Astrocyte (in vitro differentiated cells and primary cell): ENCODE results near the gene TGFB2. TPM values are rescaled to one million over a fixed set of nuclear protein-coding genes. Genes with fewer than 3 reads are reported as not detected.

Source experiments
- DNase-seq: peaks from one replicate; pipeline ENCODE4 v3.0.0-alpha.2; 2010; ENCODE audit warnings: low read depth
- FAIRE-seq: peaks from 2 replicates; lab custom pipeline; 2011; peaks lifted over from hg19 to GRCh38; lab: Jason Lieb, UNC
- H2AFZ ChIP-seq: 2 replicates; pipeline ENCODE4 v1.6.0; 2012; ENCODE audit warnings: low read depth, low read length, inconsistent platforms
- H3K27ac ChIP-seq: 2 replicates; pipeline ENCODE4 v1.5.1; 2011; ENCODE audit warnings: low read depth, low read length, inconsistent platforms
- H3K27me3 ChIP-seq: 2 replicates; pipeline ENCODE4 v1.6.0; 2011; ENCODE audit warnings: low read length, inconsistent platforms; ENCODE audit not compliant: insufficient read depth
- H3K36me3 ChIP-seq: 2 replicates; pipeline ENCODE4 v1.5.1; 2011; ENCODE audit warnings: low read length, inconsistent platforms; ENCODE audit not compliant: insufficient read depth
- H3K4me1 ChIP-seq: 2 replicates; pipeline ENCODE4 v1.5.1; 2011; ENCODE audit warnings: low read length, inconsistent platforms; ENCODE audit not compliant: insufficient read depth
- H3K4me2 ChIP-seq: 2 replicates; pipeline ENCODE4 v1.6.0; 2012; ENCODE audit warnings: low read length, inconsistent platforms
- H3K4me3 ChIP-seq: 2 replicates; pipeline ENCODE4 v1.5.1; 2011; ENCODE audit warnings: low read depth, mild to moderate bottlenecking, low read length, inconsistent platforms; ENCODE audit not compliant: insufficient read depth
- H3K79me2 ChIP-seq: 2 replicates; pipeline ENCODE4 v1.6.0; 2012; ENCODE audit warnings: mild to moderate bottlenecking, low read length, inconsistent platforms; ENCODE audit not compliant: insufficient read depth
- H3K9ac ChIP-seq: 2 replicates; pipeline ENCODE4 v1.6.0; 2012; ENCODE audit warnings: mild to moderate bottlenecking, low read length, inconsistent platforms
- H3K9me3 ChIP-seq: 2 replicates; pipeline ENCODE4 v1.5.1; 2012; ENCODE audit warnings: low read depth, mild to moderate bottlenecking, low read length, inconsistent platforms; ENCODE audit not compliant: insufficient read depth
- H4K20me1 ChIP-seq: 2 replicates; pipeline ENCODE4 v1.6.0; 2012; ENCODE audit warnings: low read length, inconsistent platforms; ENCODE audit not compliant: insufficient read depth
- H3K27ac Mint-ChIP-seq: one replicate; pipeline ENCODE4 v1.8.0; 2021; ENCODE audit warnings: mild to moderate bottlenecking, mixed read lengths; ENCODE audit not compliant: unreplicated experiment
- H3K27me3 Mint-ChIP-seq: one replicate; pipeline ENCODE4 v1.8.0; 2021; ENCODE audit warnings: low read depth, mixed read lengths; ENCODE audit not compliant: unreplicated experiment
- H3K36me3 Mint-ChIP-seq: one replicate; pipeline ENCODE4 v1.8.0; 2021; ENCODE audit warnings: low read depth, mixed read lengths; ENCODE audit not compliant: unreplicated experiment
- H3K4me1 Mint-ChIP-seq: one replicate; pipeline ENCODE4 v1.8.0; 2021; ENCODE audit warnings: low read depth, mixed read lengths; ENCODE audit not compliant: unreplicated experiment
- H3K4me3 Mint-ChIP-seq: one replicate; pipeline ENCODE4 v1.8.0; 2021; ENCODE audit warnings: mild to moderate bottlenecking, moderate library complexity, mixed read lengths; ENCODE audit not compliant: unreplicated experiment
- H3K9me3 Mint-ChIP-seq: one replicate; pipeline ENCODE4 v1.8.0; 2021; ENCODE audit warnings: mild to moderate bottlenecking, mixed read lengths; ENCODE audit not compliant: unreplicated experiment
- EZH2 ChIP-seq: IDR thresholded peaks from 2 replicates; pipeline ENCODE4 v1.6.1; 2012; ENCODE audit warnings: mild to moderate bottlenecking, low read length, inconsistent platforms; ENCODE audit not compliant: insufficient read depth
- total RNA-seq: library from RNA; stranded (reverse); gene quantifications from 2 replicates; pipeline ENCODE4 v1.2.1, GENCODE V29; 2021
- TF ChIP-seq, protein P1 (sequence below): IDR thresholded peaks from 2 replicates; pipeline ENCODE4 v1.5.1; 2011; ENCODE audit warnings: low read depth, mild to moderate bottlenecking, inconsistent platforms, low read length, moderate library complexity; ENCODE audit not compliant: insufficient read depth

Gene TGFB2
- total RNA-seq, 1 donor from 2014 or later, result 330 TPM

DNA sequence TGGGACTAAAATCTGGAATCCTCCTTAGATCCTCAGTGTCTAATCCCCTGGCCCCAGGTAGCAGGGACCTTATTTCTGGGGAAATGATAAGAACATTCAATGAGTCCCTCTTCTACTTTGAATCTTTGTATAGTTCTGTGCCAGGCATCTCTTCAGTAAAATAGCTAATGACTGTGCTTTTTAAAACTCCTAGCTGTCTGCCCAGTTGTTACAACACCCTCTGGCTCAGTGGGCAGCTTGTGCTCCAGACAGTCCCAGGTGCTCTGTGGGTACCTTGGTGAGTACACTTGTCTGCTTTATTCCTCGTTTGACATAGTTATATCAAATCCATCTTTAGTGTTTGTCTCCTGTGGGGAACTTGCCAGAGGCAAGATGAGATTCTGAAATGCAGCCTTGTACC, 18.0 kb downstream of the TGFB2 start:
- peaks cover 74% of the 10 kb centered on the region for H4K20me1 ChIP-seq
- no peak for TF ChIP-seq EZH2
- TF ChIP-seq, protein P1, sequence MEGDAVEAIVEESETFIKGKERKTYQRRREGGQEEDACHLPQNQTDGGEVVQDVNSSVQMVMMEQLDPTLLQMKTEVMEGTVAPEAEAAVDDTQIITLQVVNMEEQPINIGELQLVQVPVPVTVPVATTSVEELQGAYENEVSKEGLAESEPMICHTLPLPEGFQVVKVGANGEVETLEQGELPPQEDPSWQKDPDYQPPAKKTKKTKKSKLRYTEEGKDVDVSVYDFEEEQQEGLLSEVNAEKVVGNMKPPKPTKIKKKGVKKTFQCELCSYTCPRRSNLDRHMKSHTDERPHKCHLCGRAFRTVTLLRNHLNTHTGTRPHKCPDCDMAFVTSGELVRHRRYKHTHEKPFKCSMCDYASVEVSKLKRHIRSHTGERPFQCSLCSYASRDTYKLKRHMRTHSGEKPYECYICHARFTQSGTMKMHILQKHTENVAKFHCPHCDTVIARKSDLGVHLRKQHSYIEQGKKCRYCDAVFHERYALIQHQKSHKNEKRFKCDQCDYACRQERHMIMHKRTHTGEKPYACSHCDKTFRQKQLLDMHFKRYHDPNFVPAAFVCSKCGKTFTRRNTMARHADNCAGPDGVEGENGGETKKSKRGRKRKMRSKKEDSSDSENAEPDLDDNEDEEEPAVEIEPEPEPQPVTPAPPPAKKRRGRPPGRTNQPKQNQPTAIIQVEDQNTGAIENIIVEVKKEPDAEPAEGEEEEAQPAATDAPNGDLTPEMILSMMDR, result no peak
- no peak overlapping the region for H3K4me3 ChIP-seq
- H3K36me3 ChIP-seq, result peaks cover 11% of the 10 kb centered on the region
- no peaks in the 10 kb centered on the region for H3K9me3 ChIP-seq
- no peak overlapping the region for H3K27ac ChIP-seq
- peaks cover 21% of the 10 kb centered on the region for H3K36me3 Mint-ChIP-seq
- H3K4me3 Mint-ChIP-seq, result no peak overlapping the region
- no peaks in the 10 kb centered on the region for H3K27me3 Mint-ChIP-seq
- no peak for FAIRE-seq
- no peaks in the 10 kb centered on the region for H3K9me3 Mint-ChIP-seq
- H3K4me2 ChIP-seq, result peak overlapping the region; percentile 3
- H3K27ac Mint-ChIP-seq, result peak overlapping the region; percentile 63
- no peaks in the 10 kb centered on the region for H3K27me3 ChIP-seq
- DNase-seq, result no peak
- H3K4me1 Mint-ChIP-seq, result peaks cover 82% of the 10 kb centered on the region
- peaks cover 40% of the 10 kb centered on the region for H3K4me1 ChIP-seq
- peaks cover 98% of the 10 kb centered on the region for H3K79me2 ChIP-seq
- no peak overlapping the region for H2AFZ ChIP-seq
- H3K9ac ChIP-seq, result no peak overlapping the region

DNA sequence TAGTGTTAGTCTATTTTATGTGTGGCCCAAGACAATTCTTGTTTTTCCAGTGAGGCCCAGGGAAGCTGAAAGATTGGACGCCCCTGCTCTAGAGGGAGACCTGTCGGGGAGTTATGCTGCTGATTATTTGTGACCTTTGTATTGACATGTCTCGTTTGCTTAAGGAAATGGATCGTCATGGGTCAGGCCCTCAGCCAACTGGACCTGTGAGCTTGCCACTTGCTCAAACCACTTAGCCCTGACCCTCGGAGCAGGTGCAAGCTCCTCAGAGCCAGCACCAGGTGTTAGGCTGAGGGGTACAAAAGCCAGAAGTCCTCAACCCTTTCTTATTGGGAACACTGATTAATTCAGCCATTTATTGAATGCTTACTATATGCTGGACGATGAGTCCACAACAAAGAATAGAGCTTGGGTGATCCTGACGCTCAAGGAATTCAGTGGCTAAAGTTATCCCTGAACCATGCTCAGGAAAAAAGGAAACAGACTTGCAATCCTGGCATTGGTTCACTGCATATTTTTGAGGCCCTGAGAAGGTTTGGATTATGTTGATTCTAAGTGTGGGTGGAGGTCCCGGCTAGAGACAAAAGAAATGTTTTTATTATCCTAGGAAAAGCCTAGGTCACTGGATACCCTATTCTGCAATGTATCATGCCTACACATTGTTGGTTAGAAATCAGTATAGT, 19.0 kb downstream of the TGFB2 start:
- Histone ChIP-seq H3K27ac (peak overlapping the region; percentile 33), H3K4me1 (peaks cover 41% of the 10 kb centered on the region), H3K4me2 (peak overlapping the region; percentile 36), H4K20me1 (peaks cover 69% of the 10 kb centered on the region), H3K79me2 (peaks cover 95% of the 10 kb centered on the region), H3K36me3 (peaks cover 17% of the 10 kb centered on the region), H3K4me3 (no peak overlapping the region), H3K9ac (peak overlapping the region; percentile 29), H2AFZ (no peak overlapping the region), H3K27me3 (no peaks in the 10 kb centered on the region), H3K9me3 (no peaks in the 10 kb centered on the region)
- Mint-ChIP-seq H3K4me3 (no peak overlapping the region), H3K27me3 (no peaks in the 10 kb centered on the region), H3K36me3 (peaks cover 24% of the 10 kb centered on the region), H3K9me3 (no peaks in the 10 kb centered on the region), H3K4me1 (peaks cover 73% of the 10 kb centered on the region), H3K27ac (peak overlapping the region; percentile 56)
- no peak for TF ChIP-seq EZH2
- TF ChIP-seq, protein P1, result no peak
- no peak for FAIRE-seq
- peak; percentile 75 for DNase-seq
